Endometrium (tissue), 2 donors: ENCODE results near the gene TFE3.

Experiments
- FAIRE-seq: peaks from 2 replicates; lab custom pipeline; 2012; peaks lifted over from hg19 to GRCh38; lab: Jason Lieb, UNC
- donor health status: control.
- donor health status: control.

The TFE3 gene

GRCh38 chrX:49043220-49043986 is at the start of gene TFE3:
Gene TFE3, minus strand, starts transcription at chrX:49043357. Its CDS starts 131 bp downstream, at chrX:49043226.
- FAIRE-seq = peak; percentile 94

- no peak for FAIRE-seq
Measured at GRCh38 chrX:49089553-49089952, 46.4 kb upstream of the TFE3 start.

GRCh38 chrX:49082271-49082871 is 39.2 kb upstream of the TFE3 start:
- FAIRE-seq = no peak

- FAIRE-seq = no peak
Measured at GRCh38 chrX:49079489-49080428, 36.6 kb upstream of the TFE3 start, which contains the start of gene WDR45. Gene WDR45, minus strand, starts transcription at chrX:49079887. Its CDS starts 1,792 bp downstream, at chrX:49078095.

GRCh38 chrX:49077941-49078340 is 34.8 kb upstream of the TFE3 start:
- FAIRE-seq = no peak

- no peak for FAIRE-seq
Measured at GRCh38 chrX:49075347-49075746, 32.2 kb upstream of the TFE3 start.

- peak; percentile 12 for FAIRE-seq
Measured at GRCh38 chrX:49073601-49074575, 30.7 kb upstream of the TFE3 start, which contains the start of gene PRAF2. Gene PRAF2, minus strand, starts transcription at chrX:49074002. Its CDS starts 15 bp downstream, at chrX:49073987.

- no peak for FAIRE-seq
Measured at GRCh38 chrX:49072712-49073095, 29.5 kb upstream of the TFE3 start.

GRCh38 chrX:49071877-49072711 is 28.9 kb upstream of the TFE3 start:
- no peak for FAIRE-seq

- no peak for FAIRE-seq
Measured at GRCh38 chrX:49070988-49071387, 27.8 kb upstream of the TFE3 start.

GRCh38 chrX:49069038-49069437 is 25.9 kb upstream of the TFE3 start:
- no peak for FAIRE-seq

GRCh38 chrX:49067285-49068120 is 24.3 kb upstream of the TFE3 start:
- FAIRE-seq = no peak

GRCh38 chrX:49066690-49067089 is 23.5 kb upstream of the TFE3 start:
- no peak for FAIRE-seq

- no peak for FAIRE-seq
Measured at GRCh38 chrX:49066278-49066677, 23.1 kb upstream of the TFE3 start.

- no peak for FAIRE-seq
Measured at GRCh38 chrX:49064735-49065134, 21.6 kb upstream of the TFE3 start.

- no peak for FAIRE-seq
Measured at GRCh38 chrX:49064303-49064702, 21.1 kb upstream of the TFE3 start.

GRCh38 chrX:49063715-49064114 is 20.6 kb upstream of the TFE3 start:
- no peak for FAIRE-seq

GRCh38 chrX:49061916-49062315 is 18.8 kb upstream of the TFE3 start:
- no peak for FAIRE-seq

GRCh38 chrX:49061490-49061889 is 18.3 kb upstream of the TFE3 start:
- FAIRE-seq = no peak
